Astrocyte of the spinal cord (primary cell): ENCODE results near the gene MARCO.
"Not testable (repeated sequence)": the region's sequence is repeated elsewhere in the genome, so short reads cannot be mapped to it uniquely, and the experiment has no call there.

ENCODE experiments used
- DNase-seq: peaks from one replicate; pipeline ENCODE4 v3.0.0; 2011; ENCODE audit warnings: low read depth, low spot score
- H3K4me3 ChIP-seq: 2 replicates; pipeline ENCODE4 v1.5.1; 2011; ENCODE audit warnings: low read depth, mild to moderate bottlenecking, low read length, moderate library complexity
- in situ Hi-C: cut with HindIII; loops from 2 replicates; pipeline ENCODE4 v1.10.0; 2017; ENCODE audit warnings: low sequenced_read_pairs
- TF ChIP-seq, protein P1 (sequence below): IDR thresholded peaks from 2 replicates; pipeline ENCODE4 v1.5.1; 2012; ENCODE audit warnings: low read depth, mild to moderate bottlenecking, low read length, inconsistent platforms

Gene MARCO

GRCh38 chr2:118939994-118940393, 2.0 kb upstream of the MARCO start:
- in situ Hi-C loops, result no loop called here
- H3K4me3 ChIP-seq, result no peak overlapping the region
- TF ChIP-seq, protein P1, sequence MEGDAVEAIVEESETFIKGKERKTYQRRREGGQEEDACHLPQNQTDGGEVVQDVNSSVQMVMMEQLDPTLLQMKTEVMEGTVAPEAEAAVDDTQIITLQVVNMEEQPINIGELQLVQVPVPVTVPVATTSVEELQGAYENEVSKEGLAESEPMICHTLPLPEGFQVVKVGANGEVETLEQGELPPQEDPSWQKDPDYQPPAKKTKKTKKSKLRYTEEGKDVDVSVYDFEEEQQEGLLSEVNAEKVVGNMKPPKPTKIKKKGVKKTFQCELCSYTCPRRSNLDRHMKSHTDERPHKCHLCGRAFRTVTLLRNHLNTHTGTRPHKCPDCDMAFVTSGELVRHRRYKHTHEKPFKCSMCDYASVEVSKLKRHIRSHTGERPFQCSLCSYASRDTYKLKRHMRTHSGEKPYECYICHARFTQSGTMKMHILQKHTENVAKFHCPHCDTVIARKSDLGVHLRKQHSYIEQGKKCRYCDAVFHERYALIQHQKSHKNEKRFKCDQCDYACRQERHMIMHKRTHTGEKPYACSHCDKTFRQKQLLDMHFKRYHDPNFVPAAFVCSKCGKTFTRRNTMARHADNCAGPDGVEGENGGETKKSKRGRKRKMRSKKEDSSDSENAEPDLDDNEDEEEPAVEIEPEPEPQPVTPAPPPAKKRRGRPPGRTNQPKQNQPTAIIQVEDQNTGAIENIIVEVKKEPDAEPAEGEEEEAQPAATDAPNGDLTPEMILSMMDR, result no peak
- no peak for DNase-seq

DNA sequence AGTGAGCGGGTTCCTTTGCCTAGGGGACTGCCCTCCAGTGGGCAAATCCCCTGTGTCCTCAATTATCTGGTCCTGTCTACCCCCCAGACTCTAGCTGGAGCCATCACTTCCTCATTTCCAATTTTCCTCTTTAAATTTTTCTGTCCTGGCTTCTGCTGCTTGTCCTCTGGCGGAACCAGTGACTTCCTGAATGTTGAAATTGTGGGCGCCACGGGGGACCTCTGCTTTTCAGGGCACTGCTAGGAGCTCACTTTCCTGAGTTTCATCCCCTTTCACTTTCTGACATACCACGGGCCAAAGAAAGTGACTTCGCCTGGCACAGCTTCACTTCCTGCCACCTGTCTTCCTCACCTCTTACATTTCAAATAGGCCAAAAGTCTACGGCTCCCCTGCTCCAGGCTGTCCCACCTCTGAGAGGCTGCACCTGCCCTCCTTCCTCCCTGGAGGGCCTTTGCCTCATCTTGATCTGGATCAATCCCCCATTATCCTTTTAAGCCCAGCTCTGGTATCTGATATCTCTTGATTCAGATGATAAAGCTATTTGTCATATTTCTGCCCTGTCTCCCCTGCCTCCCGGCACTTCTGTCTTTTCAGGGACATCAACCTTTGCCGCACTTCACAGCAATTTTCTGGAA, 1.4 kb upstream of the MARCO start:
- no peak overlapping the region for H3K4me3 ChIP-seq
- in situ Hi-C loops, result no loop called here
- TF ChIP-seq, protein P1, result no peak
- no peak for DNase-seq

DNA sequence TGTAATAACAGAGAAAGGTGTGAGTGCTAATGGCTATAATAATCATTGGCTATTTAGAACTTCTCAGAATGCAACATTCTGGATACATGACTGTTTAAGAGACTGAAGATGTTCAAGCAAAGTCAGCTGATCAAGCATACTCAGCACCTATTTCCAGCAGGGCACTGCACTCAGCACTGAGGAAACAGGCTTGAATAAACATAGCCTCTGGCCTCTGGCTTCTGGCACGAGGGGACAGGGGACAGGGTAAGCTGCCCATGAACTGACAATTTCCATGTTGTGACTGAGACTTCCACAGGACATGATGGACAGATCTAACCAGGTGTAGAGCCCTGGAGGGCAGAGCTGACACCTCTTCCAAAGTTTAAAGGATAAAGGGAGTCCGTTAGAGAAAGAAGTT, 1.3 kb downstream of the MARCO start:
- no peak for DNase-seq
- H3K4me3 ChIP-seq, result no peak overlapping the region
- TF ChIP-seq, protein P1, result no peak
- in situ Hi-C loops, result no loop called here

DNA sequence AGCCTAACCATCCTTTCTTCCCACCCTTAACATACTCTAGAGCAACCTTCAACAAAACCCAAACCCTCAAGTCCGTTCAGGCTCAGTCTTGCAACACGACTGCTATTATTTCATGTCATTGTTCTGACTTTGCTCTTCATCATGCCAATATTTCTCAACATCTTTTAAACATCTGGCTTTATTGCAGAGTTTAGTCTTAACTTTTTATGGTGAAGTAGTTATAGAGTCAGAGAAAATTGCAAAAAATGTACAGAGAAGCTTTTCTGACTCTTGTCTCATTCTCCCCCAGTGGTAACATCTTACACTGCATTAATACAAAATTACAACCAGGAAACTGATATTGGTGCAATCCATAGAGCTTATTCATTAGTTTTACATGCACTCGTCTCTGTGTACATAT, 3.9 kb downstream of the MARCO start:
- no peak overlapping the region for H3K4me3 ChIP-seq
- TF ChIP-seq, protein P1, result no peak
- in situ Hi-C loops, result no loop called here
- DNase-seq, result no peak

- DNase-seq, H3K4me3 ChIP-seq, in situ Hi-C loops: not testable (repeated sequence)
Measured at GRCh38 chr2:118948266-118948665, 6.3 kb downstream of the MARCO start.

GRCh38 chr2:118954297-118955060, 12.5 kb downstream of the MARCO start:
- DNase-seq, result no peak
- H3K4me3 ChIP-seq, result no peak overlapping the region
- in situ Hi-C loops, result no loop called here

GRCh38 chr2:118965737-118966136, 23.7 kb downstream of the MARCO start:
- no peak for DNase-seq
- TF ChIP-seq, protein P1, result no peak
- no peak overlapping the region for H3K4me3 ChIP-seq
- in situ Hi-C loops, result no loop called here

More at GRCh38 chr2:118954297-118955060, 12.5 kb downstream of the MARCO start:
- TF ChIP-seq, protein P1, result no peak
